Neuron (in vitro differentiated cells): ENCODE data around the gene SP3.

Experiments used
- H2AFZ ChIP-seq: one replicate; pipeline ENCODE4 v1.6.1; 2013; ENCODE audit warnings: low read depth, mild to moderate bottlenecking, inconsistent platforms, low read length, moderate library complexity
- H3K27me3 ChIP-seq: one replicate; pipeline ENCODE4 v1.6.1; 2013; ENCODE audit warnings: low read length; ENCODE audit not compliant: insufficient read depth
- H3K36me3 ChIP-seq: one replicate; pipeline ENCODE4 v1.6.1; 2013; ENCODE audit warnings: low read length; ENCODE audit not compliant: insufficient read depth
- H3K4me1 ChIP-seq: one replicate; pipeline ENCODE4 v1.6.1; 2013; ENCODE audit warnings: low read length; ENCODE audit not compliant: insufficient read depth
- H3K4me3 ChIP-seq: 2 replicates; pipeline ENCODE4 v1.5.1; 2013; ENCODE audit warnings: mild to moderate bottlenecking, low read length, moderate library complexity
- H3K9me3 ChIP-seq: one replicate; pipeline ENCODE4 v1.6.1; 2013; ENCODE audit warnings: low read length

The SP3 gene

GRCh38 chr2:173989884-173990215 is 24.7 kb upstream of the SP3 start:
- no peak overlapping the region for H2AFZ ChIP-seq
- H3K4me1 ChIP-seq: no peaks in the 10 kb centered on the region
- no peaks in the 10 kb centered on the region for H3K27me3 ChIP-seq

GRCh38 chr2:173989160-173989883 is 24.1 kb upstream of the SP3 start:
- no peaks in the 10 kb centered on the region for H3K36me3 ChIP-seq
- H3K4me3 ChIP-seq: no peak overlapping the region
- no peaks in the 10 kb centered on the region for H3K4me1 ChIP-seq
- no peaks in the 10 kb centered on the region for H3K9me3 ChIP-seq
- no peak overlapping the region for H2AFZ ChIP-seq
- no peaks in the 10 kb centered on the region for H3K27me3 ChIP-seq

More at GRCh38 chr2:173989884-173990215, 24.7 kb upstream of the SP3 start:
- H3K36me3 ChIP-seq: no peaks in the 10 kb centered on the region
- H3K9me3 ChIP-seq: no peaks in the 10 kb centered on the region
- no peak overlapping the region for H3K4me3 ChIP-seq

- Histone ChIP-seq H3K4me3 (no peak overlapping the region), H3K9me3 (no peaks in the 10 kb centered on the region)
Observed at GRCh38 chr2:173986805-173987204, 21.6 kb upstream of the SP3 start.

GRCh38 chr2:173985605-173985992 is 20.4 kb upstream of the SP3 start:
- H3K9me3 ChIP-seq: no peaks in the 10 kb centered on the region
- no peak overlapping the region for H2AFZ ChIP-seq
- H3K4me1 ChIP-seq: no peaks in the 10 kb centered on the region
- H3K4me3 ChIP-seq: no peak overlapping the region
- no peaks in the 10 kb centered on the region for H3K36me3 ChIP-seq
- H3K27me3 ChIP-seq: no peaks in the 10 kb centered on the region

More at GRCh38 chr2:173986805-173987204, 21.6 kb upstream of the SP3 start:
- no peaks in the 10 kb centered on the region for H3K27me3 ChIP-seq
- H3K4me1 ChIP-seq: no peaks in the 10 kb centered on the region
- H2AFZ ChIP-seq: no peak overlapping the region
- no peaks in the 10 kb centered on the region for H3K36me3 ChIP-seq

GRCh38 chr2:173984866-173985604 is 19.9 kb upstream of the SP3 start:
- Histone ChIP-seq H3K4me1 (no peaks in the 10 kb centered on the region), H3K27me3 (no peaks in the 10 kb centered on the region), H2AFZ (no peak overlapping the region), H3K36me3 (no peaks in the 10 kb centered on the region), H3K9me3 (no peaks in the 10 kb centered on the region), H3K4me3 (no peak overlapping the region)

GRCh38 chr2:173983391-173983871 is 18.3 kb upstream of the SP3 start:
- Histone ChIP-seq H3K27me3 (no peaks in the 10 kb centered on the region), H3K36me3 (no peaks in the 10 kb centered on the region), H3K9me3 (no peaks in the 10 kb centered on the region), H2AFZ (no peak overlapping the region), H3K4me3 (no peak overlapping the region), H3K4me1 (no peaks in the 10 kb centered on the region)

- Histone ChIP-seq H3K4me3 (no peak overlapping the region), H3K4me1 (no peaks in the 10 kb centered on the region), H3K9me3 (no peaks in the 10 kb centered on the region), H2AFZ (no peak overlapping the region), H3K27me3 (no peaks in the 10 kb centered on the region), H3K36me3 (no peaks in the 10 kb centered on the region)
Observed at GRCh38 chr2:173982918-173983317, 17.7 kb upstream of the SP3 start.

GRCh38 chr2:173982182-173982714 is 17.1 kb upstream of the SP3 start:
- Histone ChIP-seq H2AFZ (no peak overlapping the region), H3K27me3 (no peaks in the 10 kb centered on the region), H3K36me3 (no peaks in the 10 kb centered on the region), H3K4me3 (no peak overlapping the region), H3K4me1 (no peaks in the 10 kb centered on the region), H3K9me3 (no peaks in the 10 kb centered on the region)

GRCh38 chr2:173981520-173981919 is 16.3 kb upstream of the SP3 start:
- no peak overlapping the region for H3K4me3 ChIP-seq
- H3K9me3 ChIP-seq: no peaks in the 10 kb centered on the region
- H3K27me3 ChIP-seq: no peaks in the 10 kb centered on the region
- H2AFZ ChIP-seq: no peak overlapping the region
- no peaks in the 10 kb centered on the region for H3K4me1 ChIP-seq
- no peaks in the 10 kb centered on the region for H3K36me3 ChIP-seq

GRCh38 chr2:173979751-173980351 is 14.7 kb upstream of the SP3 start:
- no peaks in the 10 kb centered on the region for H3K36me3 ChIP-seq
- no peaks in the 10 kb centered on the region for H3K9me3 ChIP-seq
- no peaks in the 10 kb centered on the region for H3K27me3 ChIP-seq
- H3K4me1 ChIP-seq: no peaks in the 10 kb centered on the region
- H3K4me3 ChIP-seq: no peak overlapping the region
- H2AFZ ChIP-seq: no peak overlapping the region

- Histone ChIP-seq H3K36me3 (no peaks in the 10 kb centered on the region), H3K4me1 (no peaks in the 10 kb centered on the region), H3K4me3 (no peak overlapping the region), H3K9me3 (no peaks in the 10 kb centered on the region), H3K27me3 (no peaks in the 10 kb centered on the region), H2AFZ (no peak overlapping the region)
Observed at GRCh38 chr2:173978447-173978846, 13.3 kb upstream of the SP3 start.

- H2AFZ ChIP-seq: no peak overlapping the region
- H3K4me1 ChIP-seq: no peaks in the 10 kb centered on the region
- no peaks in the 10 kb centered on the region for H3K27me3 ChIP-seq
- H3K4me3 ChIP-seq: no peak overlapping the region
- no peaks in the 10 kb centered on the region for H3K9me3 ChIP-seq
- no peaks in the 10 kb centered on the region for H3K36me3 ChIP-seq
Observed at GRCh38 chr2:173972636-173973035, 7.5 kb upstream of the SP3 start.

- no peaks in the 10 kb centered on the region for H3K27me3 ChIP-seq
- H3K36me3 ChIP-seq: no peaks in the 10 kb centered on the region
Observed at GRCh38 chr2:173972165-173972564, 7.0 kb upstream of the SP3 start.

More at GRCh38 chr2:173972165-173972564, 7.0 kb upstream of the SP3 start:
- Histone ChIP-seq H2AFZ (no peak overlapping the region), H3K9me3 (no peaks in the 10 kb centered on the region), H3K4me3 (no peak overlapping the region), H3K4me1 (no peaks in the 10 kb centered on the region)
